Fibroblast of lung (primary cell): ENCODE measurements around the gene UFL1. TPM values are rescaled to one million over a fixed set of nuclear protein-coding genes. Genes with fewer than 3 reads are reported as not detected.
"Not testable (repeated sequence)": the region's sequence is repeated elsewhere in the genome, so short reads cannot be mapped to it uniquely, and the experiment has no call there.

Experiments
- DNase-seq, 2 donors: peaks; one replicate each; pipeline versions ENCODE4 v3.0.0 to v3.0.0-alpha.2; 2010; ENCODE audit warnings: low read depth in 2 of 2
- H2AFZ ChIP-seq: 2 replicates; pipeline ENCODE4 v1.5.1; 2012; ENCODE audit warnings: low read length, control low read depth, inconsistent platforms
- H3K27ac ChIP-seq: 2 replicates; pipeline ENCODE4 v1.5.1; 2011; ENCODE audit warnings: low read length, control low read depth; ENCODE audit not compliant: insufficient read depth
- H3K27me3 ChIP-seq: 2 replicates; pipeline ENCODE4 v1.5.1; 2011; ENCODE audit warnings: mild to moderate bottlenecking, low read length; ENCODE audit not compliant: control insufficient read depth, insufficient read depth
- H3K36me3 ChIP-seq: 2 replicates; pipeline ENCODE4 v1.5.1; 2011; ENCODE audit warnings: low read length; ENCODE audit not compliant: control insufficient read depth, insufficient read depth
- H3K4me1 ChIP-seq: 2 replicates; pipeline ENCODE4 v1.5.1; 2011; ENCODE audit warnings: low read length; ENCODE audit not compliant: control insufficient read depth, insufficient read depth; ENCODE audit errors: extremely low read depth
- H3K4me2 ChIP-seq: 2 replicates; pipeline ENCODE4 v1.5.1; 2011; ENCODE audit warnings: low read length, control low read depth; ENCODE audit not compliant: insufficient read depth; ENCODE audit errors: extremely low read depth
- H3K4me3 ChIP-seq, 4 experiments: fragments of 200-600 bp in 1 of 4; sonication (generic) in 1 of 4; replicated peaks in 1 of 4; 2 replicates each; pipeline ENCODE4 v1.5.1; 2011 to 2016; ENCODE audit warnings: low read length in 4 of 4, low read depth in 3 of 4, mild to moderate bottlenecking in 3 of 4, control low read depth in 2 of 4, inconsistent platforms in 1 of 4, mixed read lengths in 1 of 4; ENCODE audit not compliant: insufficient read depth in 1 of 4; ENCODE audit errors: control extremely low read depth in 1 of 4
- H3K79me2 ChIP-seq: 2 replicates; pipeline ENCODE4 v1.5.1; 2012; ENCODE audit warnings: mild to moderate bottlenecking, low read length, inconsistent platforms; ENCODE audit not compliant: control insufficient read depth, insufficient read depth
- H3K9ac ChIP-seq: 2 replicates; pipeline ENCODE4 v1.5.1; 2011; ENCODE audit warnings: mild to moderate bottlenecking, low read length, control low read depth; ENCODE audit not compliant: insufficient read depth
- H3K9me3 ChIP-seq: 2 replicates; pipeline ENCODE4 v1.5.1; 2012; ENCODE audit warnings: low read depth, low read length; ENCODE audit not compliant: control insufficient read depth, insufficient read depth
- H4K20me1 ChIP-seq: 2 replicates; pipeline ENCODE4 v1.5.1; 2011; ENCODE audit warnings: low read length; ENCODE audit not compliant: control insufficient read depth, insufficient read depth; ENCODE audit errors: extremely low read depth
- EZH2 ChIP-seq: IDR thresholded peaks from 2 replicates; pipeline ENCODE4 v1.5.1; 2012; ENCODE audit warnings: low read length, control low read depth, mild to moderate bottlenecking; ENCODE audit errors: missing control alignments
- polyA minus RNA-seq: library from RNA; depleted of rRNA, polyadenylated mRNA; stranded (reverse); fragments of >200 nt; gene quantifications from 2 replicates; pipeline ENCODE4 v1.2.3, GENCODE V29; 2011; ENCODE audit warnings: low replicate concordance
- polyA plus RNA-seq, 2 donors: library from polyadenylated mRNA; depleted of rRNA in 1 of 2; stranded (reverse) in 1 of 2; unstranded in 1 of 2; fragments of >200 nt; gene quantifications; 2 replicates each; pipeline ENCODE4 v1.2.1, GENCODE V29; 2011 to 2012; ENCODE audit warnings: missing spikeins in 1 of 2
- total RNA-seq: library from RNA; depleted of rRNA; stranded (reverse); fragments of >200 nt; gene quantifications from 2 replicates; pipeline ENCODE4 v1.2.1, GENCODE V29; 2014
- TF ChIP-seq, protein P1 (sequence below), 2 donors: IDR thresholded peaks in 1 of 2; conservative IDR thresholded peaks in 1 of 2; 1 replicate in 1 of 2; 2 replicates in 1 of 2; pipeline ENCODE4 v1.5.1; 2011 to 2012; ENCODE audit warnings: low read length in 2 of 2, control low read depth in 1 of 2, inconsistent platforms in 1 of 2, low read depth in 1 of 2, mild to moderate bottlenecking in 1 of 2

The UFL1 gene
- total RNA-seq (29.0 and 35.2 TPM in 2 replicates), polyA plus RNA-seq (12.5 and 14.9 TPM in 2 replicates), polyA minus RNA-seq (0.08 and 1.0 TPM in 2 replicates)
- polyA plus RNA-seq (2012), result 16.3 and 19.5 TPM in 2 replicates

DNA sequence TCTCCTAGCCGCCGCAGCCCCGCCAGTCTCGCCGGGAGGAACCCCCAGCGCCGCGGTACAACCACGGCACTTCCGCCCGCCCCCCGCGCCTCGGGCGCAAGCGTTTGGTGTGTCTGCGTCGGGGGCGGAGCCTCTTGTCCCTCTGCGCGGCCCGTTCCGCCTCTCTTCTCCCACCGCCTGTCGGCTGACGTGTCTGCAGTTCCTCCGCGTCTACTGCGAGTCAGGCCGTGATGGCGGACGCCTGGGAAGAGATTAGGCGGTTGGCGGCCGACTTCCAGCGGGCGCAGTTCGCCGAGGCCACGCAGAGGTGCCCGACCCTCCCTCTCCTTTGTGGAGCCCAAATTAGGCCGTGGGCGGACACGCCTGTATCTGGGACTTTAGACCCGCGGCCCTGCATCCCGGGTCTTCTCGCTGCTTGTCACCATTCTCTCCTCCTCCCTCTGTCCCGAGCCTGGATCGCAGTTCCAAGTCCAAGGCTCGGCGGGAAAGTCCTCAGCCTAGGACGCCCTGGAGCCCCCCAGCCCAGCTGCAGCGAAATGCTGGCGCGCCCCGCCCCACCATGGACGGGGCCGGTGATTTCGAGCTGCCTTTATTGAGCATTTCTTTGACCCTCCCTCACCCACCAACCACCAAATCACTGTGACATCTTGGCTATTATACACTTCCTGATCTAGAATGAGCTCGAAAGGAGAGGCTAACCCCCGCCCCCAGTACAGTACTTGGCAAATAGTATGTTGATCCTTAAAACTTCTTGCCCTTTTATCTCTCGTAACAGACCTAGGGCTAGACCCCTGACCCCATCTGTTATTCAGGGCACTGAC is at the start of gene UFL1:
Gene UFL1, plus strand, starts transcription at position 163 of the 821 bp plus-strand sequence. Its CDS starts 68 bp downstream, at position 231.
- H4K20me1 ChIP-seq, result no peaks in the 10 kb centered on the region
- H3K4me2 ChIP-seq, result peak within 1 kb of the TSS; percentile 95
- H2AFZ ChIP-seq, result peak within 1 kb of the TSS; percentile 89
- no peak for TF ChIP-seq EZH2
- TF ChIP-seq, protein P1, sequence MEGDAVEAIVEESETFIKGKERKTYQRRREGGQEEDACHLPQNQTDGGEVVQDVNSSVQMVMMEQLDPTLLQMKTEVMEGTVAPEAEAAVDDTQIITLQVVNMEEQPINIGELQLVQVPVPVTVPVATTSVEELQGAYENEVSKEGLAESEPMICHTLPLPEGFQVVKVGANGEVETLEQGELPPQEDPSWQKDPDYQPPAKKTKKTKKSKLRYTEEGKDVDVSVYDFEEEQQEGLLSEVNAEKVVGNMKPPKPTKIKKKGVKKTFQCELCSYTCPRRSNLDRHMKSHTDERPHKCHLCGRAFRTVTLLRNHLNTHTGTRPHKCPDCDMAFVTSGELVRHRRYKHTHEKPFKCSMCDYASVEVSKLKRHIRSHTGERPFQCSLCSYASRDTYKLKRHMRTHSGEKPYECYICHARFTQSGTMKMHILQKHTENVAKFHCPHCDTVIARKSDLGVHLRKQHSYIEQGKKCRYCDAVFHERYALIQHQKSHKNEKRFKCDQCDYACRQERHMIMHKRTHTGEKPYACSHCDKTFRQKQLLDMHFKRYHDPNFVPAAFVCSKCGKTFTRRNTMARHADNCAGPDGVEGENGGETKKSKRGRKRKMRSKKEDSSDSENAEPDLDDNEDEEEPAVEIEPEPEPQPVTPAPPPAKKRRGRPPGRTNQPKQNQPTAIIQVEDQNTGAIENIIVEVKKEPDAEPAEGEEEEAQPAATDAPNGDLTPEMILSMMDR (conservative IDR thresholded peaks at IDR 0.05 in 1 of 2, IDR thresholded peaks at IDR 0.05 in 1 of 2; ENCODE audit: low read depth in 1 of 2, low read length in 2 of 2), result no peak
- peak within 1 kb of the TSS; percentile 97 for H3K9ac ChIP-seq
- peaks cover 2% of the 10 kb centered on the region for H3K4me1 ChIP-seq
- DNase-seq, result peak; percentile 90 to 94
- H3K36me3 ChIP-seq, result peaks cover 1% of the 10 kb centered on the region
- peak within 1 kb of the TSS; percentile 78 to 93 (median 86) for H3K4me3 ChIP-seq
- H3K79me2 ChIP-seq, result peaks cover 16% of the 10 kb centered on the region
- peak within 1 kb of the TSS; percentile 94 for H3K27ac ChIP-seq
- no peaks in the 10 kb centered on the region for H3K27me3 ChIP-seq
- H3K9me3 ChIP-seq, result no peaks in the 10 kb centered on the region

DNA sequence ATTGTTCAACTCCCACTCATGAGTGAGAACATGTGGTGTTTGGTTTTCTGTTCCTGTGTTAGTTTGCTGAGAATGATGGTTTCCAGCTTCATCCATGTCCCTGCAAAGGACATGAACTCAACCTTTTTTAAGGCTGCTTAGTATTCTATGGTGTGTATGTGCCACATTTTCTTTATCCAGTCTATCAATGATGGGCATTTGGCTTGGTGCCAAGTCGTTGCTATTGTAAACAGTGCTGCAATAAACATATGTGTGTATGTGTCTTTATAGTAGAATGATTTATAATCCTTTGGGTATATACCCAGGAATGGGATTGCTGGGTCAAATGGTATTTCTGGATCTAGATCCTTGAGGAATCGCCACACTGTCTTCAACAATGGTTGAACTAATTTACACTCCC is 49.3 kb upstream of the UFL1 start:
- H3K79me2 ChIP-seq, DNase-seq, H3K4me1 ChIP-seq, H3K9me3 ChIP-seq, H3K4me2 ChIP-seq, H3K27ac ChIP-seq, H3K27me3 ChIP-seq, H3K4me3 ChIP-seq, H3K9ac ChIP-seq, H4K20me1 ChIP-seq, H2AFZ ChIP-seq, H3K36me3 ChIP-seq: not testable (repeated sequence)

DNA sequence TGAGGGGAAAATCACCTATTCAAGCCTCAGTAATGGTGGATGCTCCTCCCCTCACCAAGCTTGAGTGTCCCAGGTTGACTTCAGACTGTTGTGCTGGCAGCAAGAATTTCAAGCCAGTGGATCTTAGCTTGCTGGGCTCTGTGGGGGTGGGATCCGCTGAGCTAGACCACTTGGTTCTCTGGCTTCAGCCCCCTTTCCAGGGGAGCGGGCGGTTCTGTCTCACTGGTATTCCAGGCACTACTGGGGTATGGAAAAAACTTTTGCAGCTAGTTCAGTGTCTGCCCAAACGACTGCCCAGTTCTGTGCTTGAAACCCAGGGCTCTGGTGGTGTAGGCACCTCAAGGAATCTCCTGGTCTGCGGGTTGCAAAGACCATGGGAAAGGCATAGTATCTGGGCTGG is 42.9 kb upstream of the UFL1 start:
- H3K4me2 ChIP-seq, result no peak overlapping the region
- H3K27me3 ChIP-seq, result no peaks in the 10 kb centered on the region
- H3K9ac ChIP-seq, result no peak overlapping the region
- H3K4me1 ChIP-seq, result no peaks in the 10 kb centered on the region
- DNase-seq, result no peak
- no peaks in the 10 kb centered on the region for H3K36me3 ChIP-seq
- no peak overlapping the region for H2AFZ ChIP-seq
- TF ChIP-seq, protein P1 (conservative IDR thresholded peaks at IDR 0.05 in 1 of 2, IDR thresholded peaks at IDR 0.05 in 1 of 2; ENCODE audit: low read depth in 1 of 2, low read length in 2 of 2), result no peak
- TF ChIP-seq EZH2, result no peak
- H3K27ac ChIP-seq, result no peak overlapping the region
- H4K20me1 ChIP-seq, result no peaks in the 10 kb centered on the region
- H3K79me2 ChIP-seq, result no peaks in the 10 kb centered on the region
- no peaks in the 10 kb centered on the region for H3K9me3 ChIP-seq
- no peak overlapping the region for H3K4me3 ChIP-seq
